ENCODE results near the gene TENT4A.

TENT4A gene

DNA sequence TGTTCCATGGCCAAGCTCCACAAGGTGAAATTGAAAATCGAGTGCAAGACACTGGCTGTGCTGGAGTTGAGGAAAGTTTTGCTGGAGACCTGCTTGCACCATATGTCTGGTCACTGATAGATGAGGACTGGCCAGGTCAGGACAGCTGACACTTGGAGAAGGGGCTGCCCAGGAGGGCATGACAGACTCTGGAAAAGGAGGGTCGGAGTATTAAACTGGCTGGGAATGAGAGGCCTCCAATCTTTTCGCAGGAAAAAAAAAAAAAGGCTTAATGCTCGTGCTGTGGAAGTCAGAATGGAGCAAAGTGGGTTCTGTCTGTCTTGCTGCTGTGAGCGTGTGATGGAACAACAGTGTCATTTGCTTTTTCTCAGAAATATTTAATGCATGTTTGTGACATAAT lies 5.5 kb downstream of the TENT4A start:
- DNase-seq: no peak

DNA sequence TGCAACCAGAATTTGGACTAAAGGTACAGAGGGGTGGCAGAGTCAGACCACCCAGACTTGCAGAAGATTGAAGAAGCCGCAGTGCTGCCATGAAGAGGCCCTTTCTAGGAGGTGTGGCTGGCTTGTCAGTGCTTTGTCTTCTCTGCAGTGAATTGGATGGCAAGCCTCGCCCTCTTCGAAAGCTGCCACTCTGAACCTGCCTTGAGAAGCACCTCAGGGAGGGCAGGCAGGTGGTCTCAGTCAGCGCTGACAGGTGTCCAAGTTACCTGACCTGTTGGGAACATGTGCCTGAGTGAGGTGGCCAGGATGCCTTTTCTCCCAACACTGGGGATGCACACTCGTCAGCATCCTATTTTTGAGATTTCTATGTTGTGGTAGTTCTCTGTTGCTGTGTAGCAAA lies 6.2 kb downstream of the TENT4A start:
- no peak for DNase-seq

DNA sequence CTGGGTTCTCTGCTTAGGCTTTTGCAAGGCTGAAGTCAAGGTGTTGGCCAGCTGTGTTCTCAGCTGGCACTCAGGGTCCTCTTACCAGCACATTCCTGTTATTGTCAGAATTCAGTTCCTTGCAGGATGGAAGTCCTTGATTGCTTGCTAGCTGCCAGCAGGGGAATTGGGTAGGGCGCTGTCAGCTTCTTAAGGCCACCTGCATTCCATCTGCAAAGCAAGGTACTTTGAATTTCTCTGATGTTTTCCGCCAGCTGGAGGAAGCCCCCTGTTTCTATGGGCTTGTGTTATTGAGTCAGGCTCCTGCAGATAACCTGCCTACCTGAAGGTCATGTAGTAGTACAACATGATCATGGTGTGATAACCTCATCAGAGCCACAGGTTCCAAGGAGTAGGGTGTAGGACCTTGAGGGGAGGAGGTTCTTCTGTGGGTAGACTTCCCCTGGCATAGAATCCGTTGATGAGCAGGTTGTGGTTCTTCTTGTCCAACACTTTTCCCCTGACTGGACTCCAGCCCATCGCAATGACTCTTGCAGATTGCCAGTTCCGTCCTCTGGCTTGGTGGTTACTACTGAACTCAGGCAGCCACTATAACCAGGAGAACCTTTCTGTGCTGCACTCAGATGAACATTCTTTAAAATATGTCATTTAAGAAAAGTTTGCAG lies 6.8 kb downstream of the TENT4A start:
- DNase-seq: no peak

DNA sequence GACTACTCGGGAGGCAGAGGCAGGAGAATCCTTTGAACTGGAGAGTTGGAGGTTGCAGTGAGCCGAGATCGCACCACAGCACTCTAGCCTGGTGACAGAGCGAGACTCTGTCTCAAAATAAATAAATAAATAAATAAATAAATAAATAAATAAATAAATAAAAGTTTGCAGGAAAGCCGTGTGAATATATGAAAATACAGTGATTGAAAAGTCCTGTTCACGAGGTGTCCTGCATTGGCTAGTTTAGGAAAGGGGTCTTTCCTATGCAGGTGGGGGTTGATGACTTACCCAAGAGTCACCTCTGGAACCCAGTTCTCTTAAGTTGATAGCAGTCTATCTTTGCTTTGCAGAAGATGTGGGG lies 7.3 kb downstream of the TENT4A start:
- no peak for DNase-seq

DNA sequence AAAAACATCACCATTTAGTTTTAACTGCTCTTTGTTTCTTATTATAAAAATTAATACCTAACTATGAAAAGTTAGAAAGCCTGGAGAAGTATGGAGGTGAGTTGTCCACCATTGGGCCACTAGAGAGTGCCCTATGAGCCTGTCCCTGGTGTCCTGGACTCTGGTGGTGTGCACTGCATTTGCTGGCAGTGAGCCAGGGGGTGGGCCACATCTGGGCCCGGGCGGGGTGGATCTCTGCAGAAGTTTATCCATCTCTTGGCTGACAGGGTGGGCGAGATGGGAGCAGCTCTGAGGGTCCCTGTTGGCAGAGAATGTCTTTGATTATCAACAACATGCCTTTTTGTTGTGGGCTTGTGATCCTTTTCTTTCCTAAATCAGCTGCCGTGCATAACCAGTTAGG lies 8.2 kb downstream of the TENT4A start:
- no peak for DNase-seq

DNA sequence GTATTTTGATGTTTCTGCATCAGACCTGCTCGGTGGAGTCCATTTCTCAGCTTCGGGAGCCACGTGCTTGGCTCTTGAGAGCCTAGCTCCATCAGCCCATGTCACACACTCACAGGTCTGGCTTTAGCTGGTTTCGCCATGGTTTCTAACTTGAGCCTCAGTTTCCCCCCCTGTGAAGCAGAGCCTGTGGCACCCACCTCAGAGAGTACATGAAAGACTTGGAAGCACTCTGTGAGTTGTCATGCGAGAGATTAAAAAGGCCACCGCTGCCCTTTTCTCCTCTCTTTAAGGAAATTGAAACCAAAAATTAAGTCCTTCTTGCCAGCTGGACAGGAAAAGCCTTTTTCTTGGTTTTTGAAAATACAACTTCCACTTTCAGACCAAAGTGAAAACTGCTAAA lies 8.8 kb downstream of the TENT4A start:
- DNase-seq: no peak

DNA sequence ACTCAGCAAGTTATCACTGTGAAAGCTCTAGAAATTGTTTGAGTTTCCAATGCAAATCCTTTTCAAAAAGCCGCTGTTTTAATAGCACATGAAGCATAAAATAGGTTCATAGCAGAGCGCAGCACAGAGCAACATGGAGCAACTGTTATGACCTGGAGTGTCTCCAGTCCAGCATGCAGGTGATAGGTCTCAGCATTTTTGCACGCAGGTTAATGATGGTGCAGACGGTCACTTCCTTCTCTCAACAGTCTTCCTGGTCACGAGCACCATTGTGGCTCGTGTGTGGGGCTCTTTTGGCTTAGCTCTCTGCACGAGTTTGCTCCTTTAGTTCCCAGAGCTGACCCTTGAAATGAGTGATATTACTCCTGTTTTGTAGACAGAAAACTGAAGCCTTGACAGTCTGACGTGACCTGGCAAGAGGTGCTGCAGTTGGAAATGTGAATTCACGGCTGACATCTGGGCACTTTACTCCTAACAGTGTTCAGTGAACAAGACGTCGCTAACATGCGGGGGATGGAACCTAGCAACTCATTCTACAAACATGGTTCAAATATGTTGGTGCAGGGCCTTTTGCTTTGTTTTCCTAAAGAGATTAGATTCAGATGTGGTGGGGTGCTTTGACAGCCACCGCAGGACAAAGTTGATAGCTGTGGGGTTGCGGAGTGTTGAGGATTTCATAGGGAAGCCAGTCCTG lies 10.0 kb downstream of the TENT4A start:
- DNase-seq: no peak

DNA sequence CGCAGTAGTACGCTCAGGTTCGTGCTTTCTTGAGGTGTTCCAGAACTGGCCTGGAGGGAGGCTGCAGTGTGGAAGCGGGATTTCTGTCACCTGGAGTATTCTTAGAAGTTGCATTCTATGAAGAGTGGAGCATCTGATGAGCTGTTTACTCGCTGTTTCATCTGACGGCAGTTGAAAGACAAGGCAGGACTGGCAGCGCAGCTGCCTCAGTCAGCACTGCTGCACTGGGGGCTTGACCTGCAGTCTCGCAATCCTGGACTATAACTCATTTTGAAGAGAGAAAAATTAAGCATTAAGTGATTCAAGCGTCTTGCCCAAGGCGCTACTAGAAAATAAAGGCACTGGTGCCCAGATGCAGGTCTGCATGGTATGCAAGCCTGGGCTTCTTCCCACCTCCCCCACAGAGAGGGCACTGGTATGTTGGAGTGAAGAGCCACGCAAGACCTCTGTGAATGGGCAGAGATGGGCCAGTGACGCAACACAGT lies 10.6 kb downstream of the TENT4A start:
- no peak for DNase-seq

DNA sequence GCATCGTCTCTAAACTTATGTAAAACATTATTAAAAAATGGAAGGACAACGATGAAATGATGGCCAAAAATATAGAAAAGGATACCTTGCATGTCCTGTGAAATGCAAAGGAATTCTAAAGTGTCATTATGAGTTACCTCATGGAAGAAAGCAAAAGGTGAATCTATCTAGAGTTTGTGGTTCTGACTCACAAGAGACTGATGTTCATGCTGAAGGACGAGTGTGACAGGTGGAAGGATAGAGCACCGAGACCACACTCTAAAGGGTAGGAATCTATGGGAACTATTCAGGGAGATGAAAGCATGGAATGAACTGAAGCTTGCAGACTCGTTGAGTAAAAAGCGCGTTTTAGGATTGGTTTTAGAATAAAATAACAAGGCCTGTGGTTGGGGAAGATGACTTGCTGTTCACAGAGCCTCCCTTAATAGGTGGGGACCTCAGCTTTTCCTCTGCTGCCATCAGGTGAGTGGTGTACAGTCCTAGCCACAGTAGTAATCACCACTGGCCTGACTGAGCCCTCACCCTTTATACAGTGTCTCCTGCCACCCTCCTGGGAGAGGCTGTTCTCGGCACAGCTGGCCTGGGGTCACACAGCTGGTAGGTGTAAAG lies 11.2 kb downstream of the TENT4A start:
- no peak for DNase-seq

DNA sequence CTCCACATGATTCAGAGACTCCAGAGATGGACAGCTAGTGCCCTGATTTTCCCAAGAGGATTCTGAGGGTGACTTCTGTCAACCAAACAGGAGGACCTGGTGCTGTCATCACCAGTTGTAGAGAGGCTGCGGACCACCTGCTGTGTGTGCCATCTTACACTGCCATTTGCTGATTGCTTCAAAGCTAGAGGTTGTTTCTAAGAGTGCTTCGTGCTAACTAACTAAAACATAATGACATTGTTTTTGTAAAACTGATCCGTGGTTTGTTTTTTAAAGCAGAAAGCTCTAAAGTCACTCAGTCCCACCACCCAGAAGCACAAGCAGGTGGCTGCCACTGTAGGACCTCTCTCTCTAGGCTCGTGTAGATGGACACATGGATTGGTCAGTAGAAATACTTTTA lies 12.2 kb downstream of the TENT4A start:
- DNase-seq: no peak

DNA sequence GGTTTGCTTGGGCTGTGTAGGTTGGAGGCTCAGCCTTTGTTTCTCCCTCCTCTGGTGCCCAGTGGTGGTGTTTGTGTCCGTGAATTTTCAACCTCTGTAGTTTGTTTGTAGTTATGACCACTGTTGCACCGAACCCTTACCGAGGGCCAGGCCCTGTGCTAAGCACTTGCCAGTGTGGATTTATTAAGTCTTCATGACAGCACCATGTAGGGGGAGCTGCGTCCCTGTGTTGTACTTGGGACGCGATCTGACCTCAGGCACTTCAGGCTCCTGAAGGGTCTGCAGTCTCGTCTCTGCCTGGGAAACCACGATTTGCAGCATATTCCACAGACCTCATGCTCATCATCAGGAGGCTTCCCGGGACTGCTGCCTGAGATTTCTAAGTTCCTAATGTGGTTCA lies 12.8 kb downstream of the TENT4A start:
- no peak for DNase-seq

DNA sequence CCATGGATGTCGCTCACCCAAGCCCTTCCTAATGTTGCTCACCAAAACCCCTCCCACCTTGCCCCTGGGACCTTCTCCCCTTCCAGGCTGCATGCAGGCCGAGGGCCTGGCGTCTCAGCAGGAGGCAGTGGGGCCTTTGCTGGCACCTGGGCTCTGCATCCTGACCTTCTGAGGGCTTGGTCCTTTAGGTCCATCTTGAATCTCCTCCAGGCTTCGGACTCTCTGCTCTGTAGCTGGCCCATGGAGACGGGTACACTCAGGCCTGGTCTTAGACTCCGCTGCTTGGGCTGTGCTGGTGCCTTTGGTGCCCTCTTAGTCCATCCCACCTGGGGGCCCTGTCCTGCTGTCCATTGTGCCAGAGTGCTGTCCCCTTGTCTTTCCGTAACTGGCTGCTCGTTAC lies 14.0 kb downstream of the TENT4A start:
- no peak for DNase-seq

DNA sequence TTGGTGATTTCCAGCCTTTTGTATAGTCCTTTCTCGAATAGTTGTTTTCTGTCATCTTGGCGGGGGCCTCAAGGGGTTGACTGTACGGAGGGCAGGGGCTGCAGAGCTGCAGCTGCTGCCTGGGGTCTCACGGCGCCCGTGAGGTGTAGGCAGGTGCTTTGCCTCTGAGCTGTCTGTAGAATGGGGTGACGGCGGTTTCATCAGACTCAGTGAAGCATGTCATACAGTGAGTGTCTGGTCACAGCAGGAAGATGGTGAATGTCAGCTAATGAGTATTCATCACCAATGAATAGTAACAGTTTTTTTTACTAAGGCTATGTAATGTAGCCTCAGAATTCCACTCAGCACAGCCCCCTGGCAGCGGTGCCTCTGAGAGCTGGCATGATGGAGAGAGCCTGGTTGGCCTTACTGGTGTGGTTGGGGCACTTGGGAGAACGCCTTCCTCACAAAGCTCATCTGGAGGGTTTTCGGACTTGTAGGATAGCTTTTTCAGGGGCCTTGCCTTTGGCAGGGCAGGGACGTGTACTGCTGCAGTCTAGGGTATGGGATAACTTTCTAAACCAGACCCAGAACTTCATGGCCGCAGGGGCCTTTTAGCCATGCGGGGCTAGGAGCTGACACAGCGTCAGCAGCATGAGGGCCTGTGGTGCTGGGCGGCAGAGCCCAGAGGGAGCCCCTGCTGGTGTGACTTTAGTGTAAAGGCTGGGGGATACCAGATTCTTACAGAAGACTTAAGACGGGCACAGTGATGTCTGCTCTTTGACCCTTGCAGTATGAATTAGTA lies 15.0 kb downstream of the TENT4A start:
- no peak for DNase-seq

DNA sequence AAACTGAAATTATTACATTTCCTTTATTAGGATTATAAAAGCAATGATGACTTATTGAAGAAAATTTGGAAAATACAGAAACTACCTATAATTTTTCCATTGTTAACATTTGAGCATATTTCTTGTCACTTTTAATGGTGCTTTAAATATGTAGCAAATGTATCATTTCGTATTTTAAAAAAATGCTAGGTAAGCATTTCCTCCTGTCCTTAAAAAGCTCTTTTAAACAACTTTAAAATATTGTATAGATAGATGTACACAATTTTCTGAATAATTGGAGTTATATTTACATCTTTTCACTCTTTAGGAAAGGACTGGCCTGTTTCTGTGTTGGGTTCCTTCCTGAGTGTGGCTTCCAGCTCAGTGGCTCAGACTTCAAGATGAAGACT lies 15.6 kb downstream of the TENT4A start:
- DNase-seq: no peak

DNA sequence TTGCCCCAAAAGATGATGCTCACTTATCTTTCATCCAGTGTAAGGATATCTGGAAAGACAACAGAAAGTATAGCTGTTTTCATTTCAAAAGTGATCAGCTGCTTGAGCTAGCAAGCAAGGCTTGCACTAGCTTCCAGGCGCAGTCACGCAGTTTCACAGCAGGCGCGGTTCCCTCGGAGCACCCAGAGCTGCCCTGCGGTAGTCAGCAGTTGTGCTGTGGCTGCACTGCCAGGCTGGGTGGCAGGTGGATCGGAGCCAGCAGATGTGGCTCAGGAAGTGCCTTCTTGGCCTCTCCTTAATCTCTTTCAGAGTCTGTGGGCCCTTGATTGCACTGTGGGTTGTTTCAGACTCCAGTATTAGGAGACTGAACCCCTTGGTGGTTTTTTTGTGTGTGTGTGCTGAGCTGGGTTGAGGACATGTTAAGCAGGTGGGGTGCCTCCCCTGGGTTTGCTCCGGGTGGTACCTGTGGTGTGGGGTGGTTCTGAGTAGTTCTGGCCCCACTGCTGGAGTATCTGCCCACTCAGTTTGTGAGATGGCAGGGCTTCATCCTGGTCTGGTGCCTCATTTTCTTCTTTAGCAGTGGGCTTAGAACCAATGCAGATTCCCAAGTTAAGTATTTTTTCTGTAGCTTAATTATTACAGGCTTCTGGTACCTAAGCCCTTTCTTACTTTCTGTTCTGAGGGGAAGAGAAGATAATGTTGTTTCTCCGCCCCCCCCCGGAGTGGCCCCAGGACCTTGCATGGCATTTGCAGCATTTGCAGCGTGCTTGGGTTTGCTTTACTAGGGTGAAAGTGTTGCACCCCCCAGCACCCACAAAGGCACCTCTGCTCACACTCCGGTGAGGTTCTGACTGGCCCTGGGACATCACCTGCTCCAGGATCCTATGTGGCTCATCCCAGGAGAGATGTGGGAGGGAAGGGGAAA lies 16.4 kb downstream of the TENT4A start:
- no peak for DNase-seq

DNA sequence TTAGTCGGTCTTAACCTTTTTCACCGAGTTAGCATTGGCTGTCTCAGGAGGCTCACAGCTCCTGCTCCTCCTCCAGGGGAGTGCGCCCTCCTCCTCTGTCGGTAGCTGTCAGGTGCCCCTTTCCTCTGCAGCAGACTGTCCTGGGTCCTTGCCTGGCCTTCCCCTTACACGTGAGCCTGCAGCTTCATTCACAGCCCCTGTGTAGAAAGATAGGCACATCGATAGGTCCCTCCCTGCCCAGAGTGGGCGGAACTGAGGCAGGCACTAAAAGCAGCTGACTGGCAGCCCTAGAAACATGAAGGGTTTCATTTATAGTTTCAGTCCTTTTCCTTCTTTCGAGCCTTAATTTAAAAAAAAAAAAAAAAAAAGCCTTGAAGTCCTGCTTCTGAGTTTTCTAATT lies 17.2 kb downstream of the TENT4A start:
- no peak for DNase-seq

DNA sequence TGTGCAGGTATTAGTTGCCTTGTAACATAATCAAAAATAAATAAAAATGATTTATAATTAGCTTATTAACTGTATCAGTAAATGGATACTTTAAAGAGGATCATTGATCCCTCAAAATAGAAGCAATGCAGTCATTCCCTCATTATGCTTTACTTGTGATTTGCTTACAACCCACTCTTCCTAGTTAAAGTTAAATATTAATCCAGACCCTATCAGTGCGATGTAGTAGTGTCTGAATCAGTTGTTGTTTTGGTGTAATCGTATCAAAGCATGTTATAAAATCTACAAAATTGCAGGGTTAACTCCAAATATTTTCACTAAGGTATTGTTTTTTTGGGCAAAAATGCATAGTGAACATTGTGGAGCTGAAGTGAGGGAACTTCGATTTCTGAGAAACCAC lies 17.6 kb downstream of the TENT4A start:
- DNase-seq: no peak

DNA sequence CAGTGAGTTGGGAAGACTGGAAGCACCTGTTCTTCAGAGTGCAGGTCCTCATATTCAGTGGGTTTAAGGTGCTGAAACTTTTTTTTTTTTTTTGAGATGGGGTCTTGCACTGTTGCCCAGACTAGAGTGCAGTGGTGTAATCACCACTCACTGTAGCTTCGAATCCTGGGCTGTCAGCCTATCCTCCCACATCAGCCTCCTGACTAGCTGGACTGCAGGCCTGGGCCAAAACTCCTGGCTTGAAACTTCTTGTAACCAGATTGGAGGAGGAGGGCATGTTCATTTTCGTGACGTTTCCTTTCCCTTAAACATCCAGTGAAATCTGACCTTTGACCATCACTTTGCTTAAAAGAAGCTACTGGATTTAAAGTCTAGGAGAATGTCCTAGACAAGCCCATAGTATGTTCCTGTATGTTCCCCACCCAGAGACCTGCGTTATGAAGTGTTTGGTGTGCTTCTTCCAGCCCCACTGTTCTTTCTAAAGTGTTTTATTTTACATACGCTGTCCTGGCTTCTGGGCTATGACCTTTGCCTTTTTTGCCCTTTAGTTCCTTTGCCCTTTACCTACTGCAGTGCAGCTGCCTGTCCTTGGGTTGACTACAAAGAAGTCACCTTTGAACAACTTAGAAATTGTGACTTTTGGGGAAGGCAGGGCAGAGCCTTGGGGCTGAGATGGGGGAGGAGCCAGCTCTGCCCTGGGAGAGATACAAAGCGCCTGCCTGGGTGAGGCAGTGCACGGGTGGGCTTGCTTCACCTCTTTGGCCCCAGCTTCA lies 18.4 kb downstream of the TENT4A start:
- DNase-seq: no peak

DNA sequence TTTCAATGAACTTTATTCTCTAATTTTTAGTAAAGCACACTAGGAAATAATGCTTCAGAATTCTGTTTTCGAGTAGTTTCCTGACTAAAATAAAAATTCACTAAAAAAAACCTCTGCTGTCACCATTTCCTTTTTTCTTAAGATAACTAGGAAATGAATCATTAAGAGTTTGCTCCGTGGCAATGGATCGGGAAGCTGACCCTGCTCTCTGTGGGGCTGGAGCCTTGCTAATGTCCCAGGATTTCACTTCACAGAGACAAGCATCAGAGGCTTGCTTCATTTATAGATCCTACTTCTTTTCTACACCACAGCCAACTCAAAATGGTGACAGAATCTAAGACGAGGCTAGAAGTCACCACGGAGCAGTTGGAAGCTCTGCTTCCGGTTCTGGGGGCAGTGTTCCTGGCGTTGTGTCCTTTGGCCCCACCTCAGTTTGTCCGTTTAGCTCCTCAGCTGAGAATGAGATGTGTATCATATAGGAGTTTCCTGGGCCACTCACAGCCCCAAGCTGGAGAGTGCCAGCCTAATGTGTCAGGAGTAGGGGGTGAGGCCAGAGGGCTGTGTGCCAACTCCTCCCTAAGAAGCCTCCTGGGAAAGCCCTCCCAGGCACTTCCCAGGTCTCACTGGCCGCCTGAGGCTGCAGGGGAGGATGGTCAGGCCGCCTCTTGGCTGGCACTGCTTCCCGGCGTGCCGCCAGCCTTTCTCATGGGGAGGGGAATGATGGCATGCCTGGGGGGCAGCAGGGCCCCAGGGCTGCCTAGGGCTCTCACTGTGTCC lies 19.6 kb downstream of the TENT4A start:
- no peak for DNase-seq

DNA sequence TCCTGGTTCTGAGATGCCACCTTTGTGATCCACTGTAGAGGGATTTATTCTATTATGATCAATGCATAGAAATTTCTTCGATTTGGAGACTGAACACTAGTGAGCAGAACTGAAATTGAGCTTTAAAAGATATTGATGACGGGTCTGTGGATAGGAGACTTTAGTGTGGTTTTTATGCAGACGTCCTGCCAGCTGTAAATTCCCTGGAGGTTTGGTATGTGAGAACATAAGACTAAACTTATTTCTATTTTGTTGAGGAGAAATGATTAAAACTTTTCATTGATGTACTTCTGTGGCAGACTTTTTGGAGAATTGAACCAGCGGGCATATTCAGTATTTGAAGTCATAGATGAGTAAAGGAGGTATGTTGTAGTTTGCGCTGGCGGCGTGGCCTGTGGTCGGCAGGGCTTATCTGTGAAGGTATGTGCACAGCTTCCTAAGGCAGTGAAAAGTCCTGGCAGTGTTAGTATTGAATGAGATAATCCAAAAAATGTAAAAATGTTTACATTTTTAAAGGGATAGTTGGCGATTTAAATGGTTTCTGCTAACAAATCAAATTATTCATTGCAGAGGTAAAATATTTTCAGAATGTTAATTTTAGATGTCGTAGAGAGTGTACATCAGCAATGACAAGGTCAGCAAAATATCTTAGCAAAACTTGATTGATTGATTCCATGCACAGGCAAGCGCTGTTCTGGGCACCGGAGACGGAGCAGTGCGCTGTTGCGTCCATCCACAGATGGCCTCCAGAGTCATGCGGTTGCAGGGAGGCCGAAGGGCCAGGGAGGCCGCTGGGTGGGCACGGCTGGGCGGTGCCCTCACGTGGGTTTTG lies 20.4 kb downstream of the TENT4A start:
- DNase-seq: no peak
